IMR-90 (cell line): ENCODE results near the gene PCDHA1. TPM values are rescaled to one million over a fixed set of nuclear protein-coding genes. Genes with fewer than 3 reads are reported as not detected.

Experiments used
- ATAC-seq: fragments of 200-7000 bp; cut with Tn5 transposase; 2 replicates; pipeline ENCODE4 v1.9.1; 2020; ENCODE audit warnings: low read depth, mild to moderate bottlenecking, moderate library complexity
- BruUV-seq: library from RNA; stranded (reverse); fragments of 400-500 nt; replicated peaks from 2 replicates; lab custom pipeline; 2021; lab: Mats Ljungman, UMichigan
- CTCF ChIA-PET: fragments of 300-600 bp; formaldehyde crosslinking; extraction: SDS; loops from one replicate; lab custom pipeline; 2021; ENCODE audit warnings: antibody characterized with exemption; lab: Yijun Ruan, JAX
- POLR2A ChIA-PET: fragments of 300-600 bp; sonication (Branson Sonifier 250); formaldehyde crosslinking; loops from one replicate; lab custom pipeline; 2022; ENCODE audit warnings: antibody characterized with exemption; ENCODE audit not compliant: unreplicated experiment; lab: Charles Lee
- DNase-seq: peaks from one replicate; pipeline ENCODE4 v3.0.0; 2013
- H2AFZ ChIP-seq: replicated peaks from 2 replicates; pipeline ENCODE3; 2013; ENCODE audit warnings: low read length, mild to moderate bottlenecking; ENCODE audit not compliant: poor library complexity
- H2AK5ac ChIP-seq: 2 replicates; pipeline ENCODE4 v1.6.1; 2013; ENCODE audit warnings: low read depth, low read length, inconsistent platforms
- H2AK9ac ChIP-seq: replicated peaks from 2 replicates; pipeline ENCODE3; 2013; ENCODE audit warnings: mild to moderate bottlenecking, low read depth, low read length, moderate library complexity; ENCODE audit not compliant: poor library complexity
- H2BK120ac ChIP-seq: 2 replicates; pipeline ENCODE4 v1.6.1; 2013; ENCODE audit warnings: low read depth, low read length, inconsistent platforms
- H2BK15ac ChIP-seq: 3 replicates; pipeline ENCODE4 v1.6.1; 2013; ENCODE audit warnings: low read depth, low read length, inconsistent platforms
- H2BK20ac ChIP-seq: 2 replicates; pipeline ENCODE4 v1.6.1; 2013; ENCODE audit warnings: low read depth, mild to moderate bottlenecking, inconsistent platforms, low read length, moderate library complexity
- H2BK5ac ChIP-seq: 2 replicates; pipeline ENCODE4 v1.6.1; 2013; ENCODE audit warnings: mild to moderate bottlenecking, low read depth, low read length, inconsistent platforms; ENCODE audit not compliant: poor library complexity, severe bottlenecking
- H3K14ac ChIP-seq: replicated peaks from 2 replicates; pipeline ENCODE4 v1.6.1; 2013; ENCODE audit warnings: low read depth, low read length, inconsistent platforms
- H3K18ac ChIP-seq: 2 replicates; pipeline ENCODE4 v1.6.1; 2013; ENCODE audit warnings: low read depth, low read length, control low read depth
- H3K23ac ChIP-seq: 2 replicates; pipeline ENCODE4 v1.6.1; 2013; ENCODE audit warnings: low read depth, low read length, inconsistent platforms
- H3K27ac ChIP-seq: 2 replicates; pipeline ENCODE4 v1.5.1; 2013; ENCODE audit warnings: mild to moderate bottlenecking, control low read depth, low read length; ENCODE audit not compliant: insufficient read depth
- H3K27me3 ChIP-seq: 2 replicates; pipeline ENCODE4 v1.6.1; 2013; ENCODE audit warnings: low read length; ENCODE audit not compliant: control insufficient read depth, insufficient read depth
- H3K36me3 ChIP-seq: 2 replicates; pipeline ENCODE4 v1.6.1; 2013; ENCODE audit warnings: low read length, mixed read lengths; ENCODE audit not compliant: control insufficient read depth, insufficient read depth
- H3K4ac ChIP-seq: 2 replicates; pipeline ENCODE4 v1.6.1; 2013; ENCODE audit warnings: low read depth, low read length, inconsistent platforms
- H3K4me1 ChIP-seq: 2 replicates; pipeline ENCODE4 v1.6.1; 2013; ENCODE audit warnings: low read length, mixed read lengths; ENCODE audit not compliant: control insufficient read depth, insufficient read depth
- H3K4me2 ChIP-seq: 2 replicates; pipeline ENCODE4 v1.6.1; 2013; ENCODE audit warnings: low read depth, mild to moderate bottlenecking, control low read depth, low read length, moderate library complexity
- H3K4me3 ChIP-seq: 2 replicates; pipeline ENCODE4 v1.5.1; 2013; ENCODE audit warnings: low read depth, mild to moderate bottlenecking, control low read depth, low read length, moderate library complexity; ENCODE audit not compliant: insufficient read depth
- H3K56ac ChIP-seq: 2 replicates; pipeline ENCODE4 v1.6.1; 2013; ENCODE audit warnings: low read length, inconsistent platforms; ENCODE audit not compliant: insufficient read depth; ENCODE audit errors: extremely low read depth
- H3K79me1 ChIP-seq, 2 experiments: 2 replicates each; pipeline ENCODE4 v1.6.1; 2013; ENCODE audit warnings: low read length in 2 of 2, inconsistent platforms in 1 of 2, low read depth in 1 of 2
- H3K9ac ChIP-seq: 2 replicates; pipeline ENCODE4 v1.6.1; 2013; ENCODE audit warnings: low read depth, low read length, control low read depth
- H3K9me1 ChIP-seq: 2 replicates; pipeline ENCODE4 v1.6.1; 2013; ENCODE audit warnings: low read length, inconsistent platforms; ENCODE audit not compliant: insufficient read depth
- H3K9me3 ChIP-seq: 2 replicates; pipeline ENCODE4 v1.6.1; 2013; ENCODE audit warnings: low read length; ENCODE audit not compliant: control insufficient read depth, insufficient read depth
- H4K20me1 ChIP-seq: 2 replicates; pipeline ENCODE4 v1.6.1; 2013; ENCODE audit warnings: low read length, inconsistent platforms; ENCODE audit not compliant: insufficient read depth
- H4K5ac ChIP-seq: 2 replicates; pipeline ENCODE4 v1.6.1; 2013; ENCODE audit warnings: mild to moderate bottlenecking, low read depth, low read length, control low read depth
- H4K8ac ChIP-seq, 2 experiments: 2 replicates each; pipeline ENCODE4 v1.6.1; 2013; ENCODE audit warnings: low read depth in 2 of 2, low read length in 2 of 2, control low read depth in 1 of 2, inconsistent platforms in 1 of 2
- H4K91ac ChIP-seq: 2 replicates; pipeline ENCODE4 v1.6.1; 2013; ENCODE audit warnings: low read depth, low read length, inconsistent platforms; ENCODE audit not compliant: insufficient read depth
- FOS ChIP-seq: fragments of 150-350 bp; IDR thresholded peaks from 2 replicates; pipeline ENCODE4 v1.6.1; 2016; ENCODE audit warnings: low read depth, low read length
- POLR2A ChIP-seq: IDR thresholded peaks from 2 replicates; pipeline ENCODE4 v1.6.1; 2012; ENCODE audit warnings: mild to moderate bottlenecking, low read depth, low read length
- RCOR1 ChIP-seq: IDR thresholded peaks from 2 replicates; pipeline ENCODE4 v1.6.1; 2012; ENCODE audit warnings: mild to moderate bottlenecking, low read length, improper control_type of control experiment; ENCODE audit not compliant: insufficient replicate concordance
- RFX5 ChIP-seq: IDR thresholded peaks from 2 replicates; pipeline ENCODE4 v1.8.0; 2012; ENCODE audit warnings: low read depth, mild to moderate bottlenecking, low read length, moderate library complexity
- WGBS, 2 experiments: methylation state at CpG; one replicate each; pipeline versions ENCODE4 v1.1.5 to v1.1.7; 2013; ENCODE audit warnings: missing lambda C conversion rate in 2 of 2; ENCODE audit not compliant: insufficient read length in 1 of 2; ENCODE audit errors: extremely low coverage in 2 of 2; 5-methylcytosine and 5-hydroxymethylcytosine counted together
- dilution Hi-C: fragments of 300-500 bp; cut with HindIII; formaldehyde crosslinking; loops from one replicate; pipeline ENCODE4 v1.14.3; 2018; ENCODE audit warnings: low sequenced_read_pairs; ENCODE audit not compliant: unreplicated experiment
- in situ Hi-C: fragments of 300-500 bp; cut with MboI; formaldehyde crosslinking; loops from 3 replicates; pipeline ENCODE4 v1.14.3; 2019; ENCODE audit warnings: low sequenced_read_pairs, inconsistent platforms, mixed read lengths
- intact Hi-C: fragments of 100-400 bp; cut with micrococcal nuclease; formaldehyde crosslinking; loops from 2 replicates; pipeline ENCODE4 v1.10.0; 2022
- polyA plus RNA-seq, 3 experiments: library from polyadenylated mRNA; depleted of rRNA; stranded (reverse); fragments of >200 nt; gene quantifications; 2 replicates each; pipeline ENCODE4 v1.2.3, GENCODE V29; 2012; ENCODE audit warnings: low replicate concordance in 1 of 3
- total RNA-seq: library from RNA; depleted of rRNA; stranded (reverse); fragments of >200 nt; gene quantifications from 2 replicates; pipeline ENCODE4 v1.2.3, GENCODE V29; 2012
- TF ChIP-seq, protein P1 (sequence below): conservative IDR thresholded peaks from 2 replicates; pipeline ENCODE4 v1.5.1; 2012; ENCODE audit warnings: mild to moderate bottlenecking, low read depth, low read length, improper control_type of control experiment
- TF ChIP-seq, protein P2 (sequence below): fragments of 150-350 bp; IDR thresholded peaks from 2 replicates; pipeline ENCODE4 v1.6.1; 2017; ENCODE audit warnings: mild to moderate bottlenecking, antibody characterized with exemption, low read length, low read depth

The PCDHA1 gene
- total and polyA plus RNA-seq, 2 of the 4 experiments (the other 2 are of a cell fraction), result under 0.01 to 0.05 TPM

DNA sequence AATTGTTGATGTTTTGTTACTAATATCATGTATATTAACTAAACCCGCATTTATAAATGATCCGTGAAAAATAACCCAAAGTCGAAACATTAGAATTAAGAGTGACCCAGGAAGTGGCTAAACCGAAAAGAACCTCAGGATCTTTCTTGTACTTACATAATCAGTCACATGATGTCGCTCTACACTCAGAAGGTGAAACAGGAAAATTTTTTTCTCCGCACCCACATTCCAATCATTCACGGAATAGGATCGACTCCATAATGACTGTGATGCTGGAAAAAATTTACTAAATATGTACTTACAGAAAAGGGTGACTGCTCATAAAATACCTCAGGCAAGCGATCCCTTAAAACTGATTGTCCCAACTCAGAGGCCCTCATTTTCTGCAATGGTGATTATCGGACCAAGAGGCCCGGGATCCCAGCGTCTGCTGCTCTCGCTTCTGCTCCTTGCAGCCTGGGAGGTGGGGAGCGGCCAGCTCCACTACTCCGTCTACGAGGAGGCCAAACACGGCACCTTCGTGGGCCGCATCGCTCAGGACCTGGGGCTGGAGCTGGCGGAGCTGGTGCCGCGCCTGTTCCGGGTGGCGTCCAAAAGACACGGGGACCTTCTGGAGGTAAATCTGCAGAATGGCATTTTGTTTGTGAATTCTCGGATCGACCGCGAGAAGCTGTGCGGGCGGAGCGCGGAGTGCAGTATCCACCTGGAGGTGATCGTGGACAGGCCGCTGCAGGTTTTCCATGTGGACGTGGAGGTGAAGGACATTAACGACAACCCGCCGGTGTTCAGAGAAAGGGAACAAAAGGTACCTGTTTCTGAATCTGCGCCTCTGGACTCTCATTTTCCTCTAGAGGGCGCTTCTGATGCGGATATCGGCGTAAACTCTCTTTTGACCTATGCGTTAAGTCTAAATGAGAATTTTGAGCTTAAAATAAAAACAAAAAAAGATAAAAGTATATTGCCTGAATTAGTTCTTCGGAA, 89.4 kb downstream of the PCDHA1 start, which contains the start of gene PCDHA12:
TSS of gene PCDHA12 (plus strand) at position 224 of the 981 bp plus-strand sequence. CDS start at position 389, 165 bp downstream.
- Histone ChIP-seq H3K27me3 (no peaks in the 10 kb centered on the region), H3K4me3 (no peak within 1 kb of the TSS), H4K20me1 (no peaks in the 10 kb centered on the region), H3K9me1 (no peaks in the 10 kb centered on the region), H3K4ac (no peak within 1 kb of the TSS), H3K4me2 (no peak within 1 kb of the TSS), H3K9me3 (peaks cover 21% of the 10 kb centered on the region), H2AK5ac (no peak within 1 kb of the TSS), H4K8ac (no peak within 1 kb of the TSS), H3K36me3 (no peaks in the 10 kb centered on the region), H4K5ac (no peak within 1 kb of the TSS), H3K18ac (no peak within 1 kb of the TSS), H4K91ac (no peak within 1 kb of the TSS), H3K56ac (no peak within 1 kb of the TSS), H2BK5ac (no peak within 1 kb of the TSS), H2BK20ac (no peak within 1 kb of the TSS), H3K23ac (no peak within 1 kb of the TSS), H2BK15ac (no peak within 1 kb of the TSS), H3K9ac (no peak within 1 kb of the TSS), H3K4me1 (no peaks in the 10 kb centered on the region), H3K79me1 (no peaks in the 10 kb centered on the region), H2AK9ac (no peak within 1 kb of the TSS), H3K27ac (no peak within 1 kb of the TSS), H2AFZ (no peak within 1 kb of the TSS), H3K14ac (no peak within 1 kb of the TSS), H2BK120ac (no peak within 1 kb of the TSS)
- DNase-seq, result no peak
- dilution Hi-C loops (no loop called here), intact Hi-C loops (no loop called here), in situ Hi-C loops (no loop called here)
- BruUV-seq, result no TSS peak
- CTCF ChIA-PET, result interaction anchor here (1.4 kb wide), 1 partner anchor 14 kb away, joined by 3 read pairs; no protein-coding TSS in a partner anchor
- POLR2A ChIA-PET, result no interaction called here
- ATAC-seq, result no peak
- TF ChIP-seq, protein P1, sequence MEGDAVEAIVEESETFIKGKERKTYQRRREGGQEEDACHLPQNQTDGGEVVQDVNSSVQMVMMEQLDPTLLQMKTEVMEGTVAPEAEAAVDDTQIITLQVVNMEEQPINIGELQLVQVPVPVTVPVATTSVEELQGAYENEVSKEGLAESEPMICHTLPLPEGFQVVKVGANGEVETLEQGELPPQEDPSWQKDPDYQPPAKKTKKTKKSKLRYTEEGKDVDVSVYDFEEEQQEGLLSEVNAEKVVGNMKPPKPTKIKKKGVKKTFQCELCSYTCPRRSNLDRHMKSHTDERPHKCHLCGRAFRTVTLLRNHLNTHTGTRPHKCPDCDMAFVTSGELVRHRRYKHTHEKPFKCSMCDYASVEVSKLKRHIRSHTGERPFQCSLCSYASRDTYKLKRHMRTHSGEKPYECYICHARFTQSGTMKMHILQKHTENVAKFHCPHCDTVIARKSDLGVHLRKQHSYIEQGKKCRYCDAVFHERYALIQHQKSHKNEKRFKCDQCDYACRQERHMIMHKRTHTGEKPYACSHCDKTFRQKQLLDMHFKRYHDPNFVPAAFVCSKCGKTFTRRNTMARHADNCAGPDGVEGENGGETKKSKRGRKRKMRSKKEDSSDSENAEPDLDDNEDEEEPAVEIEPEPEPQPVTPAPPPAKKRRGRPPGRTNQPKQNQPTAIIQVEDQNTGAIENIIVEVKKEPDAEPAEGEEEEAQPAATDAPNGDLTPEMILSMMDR, result no peak
- TF ChIP-seq RFX5 (no peak), FOS (no peak), POLR2A (no peak), RCOR1 (no peak)
- TF ChIP-seq, protein P2, sequence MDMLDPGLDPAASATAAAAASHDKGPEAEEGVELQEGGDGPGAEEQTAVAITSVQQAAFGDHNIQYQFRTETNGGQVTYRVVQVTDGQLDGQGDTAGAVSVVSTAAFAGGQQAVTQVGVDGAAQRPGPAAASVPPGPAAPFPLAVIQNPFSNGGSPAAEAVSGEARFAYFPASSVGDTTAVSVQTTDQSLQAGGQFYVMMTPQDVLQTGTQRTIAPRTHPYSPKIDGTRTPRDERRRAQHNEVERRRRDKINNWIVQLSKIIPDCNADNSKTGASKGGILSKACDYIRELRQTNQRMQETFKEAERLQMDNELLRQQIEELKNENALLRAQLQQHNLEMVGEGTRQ, result no peak
- 19% methylated on average over 14 of the region's 47 CpGs; no CpG with 5 or more reads in 1 of the 2 experiments for WGBS, 2 experiments
